SK-N-SH (cell line): ENCODE measurements around the gene TMEM266. TPM values are rescaled to one million over a fixed set of nuclear protein-coding genes. Genes with fewer than 3 reads are reported as not detected.

Source experiments
- CTCF ChIA-PET: fragments of 300-600, 350-600 bp; formaldehyde crosslinking; extraction: SDS; loops from one replicate; lab custom pipeline; 2021; lab: Yijun Ruan, JAX
- POLR2A ChIA-PET: fragments of 350-600 bp; sonication (Branson Sonifier 250); formaldehyde crosslinking; extraction: SDS; loops from one replicate; lab custom pipeline; 2020; ENCODE audit warnings: antibody characterized with exemption, inconsistent platforms; lab: Yijun Ruan, JAX
- DNase-seq: peaks from one replicate; pipeline ENCODE4 v3.0.0; 2012
- H2AFZ ChIP-seq: fragments of 200-600 bp; sonication (generic); 2 replicates; pipeline ENCODE4 v1.8.1; 2016; ENCODE audit warnings: antibody characterized with exemption, mild to moderate bottlenecking, low read depth
- H3F3A ChIP-seq: fragments of 200-600 bp; sonication (generic); replicated peaks from 2 replicates; pipeline ENCODE3; 2016; ENCODE audit warnings: antibody characterized with exemption, mild to moderate bottlenecking; ENCODE audit not compliant: insufficient read depth
- H3K27ac ChIP-seq, 2 experiments: fragments of 200-500 bp in 1 of 2; fragments of 200-600 bp in 1 of 2; sonication (Bioruptor generic) in 1 of 2; sonication (generic), shearing (Covaris generic) in 1 of 2; 2 replicates each; pipeline versions ENCODE4 v1.5.1 to v1.6.1; 2014 to 2016; ENCODE audit warnings: low read depth in 2 of 2, inconsistent platforms in 1 of 2, low read length in 1 of 2, mild to moderate bottlenecking in 1 of 2, mixed read lengths in 1 of 2
- H3K27me3 ChIP-seq: fragments of 200-600 bp; sonication (generic), shearing (Covaris generic); 2 replicates; pipeline ENCODE4 v1.6.1; 2016; ENCODE audit warnings: mixed run types; ENCODE audit not compliant: insufficient read depth
- H3K36me3 ChIP-seq, 2 experiments: fragments of 200-500 bp in 1 of 2; fragments of 200-600 bp in 1 of 2; sonication (Bioruptor generic) in 1 of 2; sonication (generic) in 1 of 2; replicated peaks in 1 of 2; 2 replicates each; pipeline versions ENCODE3 to v1.5.1; 2014 to 2016; ENCODE audit warnings: low read length in 1 of 2, mild to moderate bottlenecking in 1 of 2; ENCODE audit not compliant: insufficient read depth in 2 of 2, control insufficient read depth in 1 of 2
- H3K4me1 ChIP-seq, 2 experiments: fragments of 200-500 bp in 1 of 2; fragments of 200-600 bp in 1 of 2; sonication (Bioruptor generic) in 1 of 2; sonication (generic), shearing (Covaris generic) in 1 of 2; 2 replicates each; pipeline versions ENCODE4 v1.5.1 to v1.6.1; 2014 to 2016; ENCODE audit warnings: low read depth in 1 of 2, low read length in 1 of 2, mixed run types in 1 of 2; ENCODE audit not compliant: insufficient read depth in 2 of 2, control insufficient read depth in 1 of 2
- H3K4me2 ChIP-seq: fragments of 200-600 bp; sonication (generic), shearing (Covaris generic); 2 replicates; pipeline ENCODE4 v1.6.1; 2017; ENCODE audit warnings: mixed run types
- H3K4me3 ChIP-seq, 2 experiments: fragments of 200-500 bp in 1 of 2; fragments of 200-600 bp in 1 of 2; sonication (Bioruptor generic) in 1 of 2; sonication (generic), shearing (Covaris generic) in 1 of 2; 2 replicates each; pipeline versions ENCODE4 v1.5.1 to v1.8.1; 2014 to 2016; ENCODE audit warnings: low read depth in 2 of 2, inconsistent platforms in 1 of 2, low read length in 1 of 2, mild to moderate bottlenecking in 1 of 2, mixed read lengths in 1 of 2, moderate library complexity in 1 of 2
- H3K79me2 ChIP-seq: fragments of 200-600 bp; sonication (generic); 2 replicates; pipeline ENCODE4 v1.8.1; 2017; ENCODE audit warnings: mild to moderate bottlenecking; ENCODE audit not compliant: insufficient read depth
- H3K9ac ChIP-seq: fragments of 200-600 bp; sonication (generic); 2 replicates; pipeline ENCODE4 v1.6.1; 2017; ENCODE audit warnings: mixed run types
- H3K9me2 ChIP-seq: fragments of 200-600 bp; sonication (generic); 2 replicates; pipeline ENCODE4 v1.6.1; 2017; ENCODE audit warnings: mixed run types
- H3K9me3 ChIP-seq: fragments of 200-600 bp; sonication (generic); 2 replicates; pipeline ENCODE4 v1.6.1; 2017; ENCODE audit warnings: mixed run types, mild to moderate bottlenecking, moderate library complexity
- H4K20me1 ChIP-seq: fragments of 200-600 bp; sonication (generic); 2 replicates; pipeline ENCODE4 v1.6.1; 2017; ENCODE audit warnings: mild to moderate bottlenecking, mixed run types; ENCODE audit not compliant: insufficient read depth
- CHD2 ChIP-seq: fragments of 150-350 bp; IDR thresholded peaks from 2 replicates; pipeline ENCODE4 v1.6.1; 2018; ENCODE audit warnings: low read length; ENCODE audit not compliant: partially characterized antibody
- ELF1 ChIP-seq: IDR thresholded peaks from 2 replicates; pipeline ENCODE4 v1.4.0; 2012
- EP300 ChIP-seq, 2 experiments: IDR thresholded peaks; 2 replicates each; pipeline versions ENCODE4 v1.4.0 to v1.6.1; 2012; ENCODE audit warnings: borderline replicate concordance in 1 of 2, low read depth in 1 of 2, low read length in 1 of 2
- FOSL2 ChIP-seq: IDR thresholded peaks from 2 replicates; pipeline ENCODE4 v1.4.0; 2012; ENCODE audit warnings: low read depth, mild to moderate bottlenecking, moderate library complexity, borderline replicate concordance
- FOXM1 ChIP-seq: IDR thresholded peaks from 2 replicates; pipeline ENCODE4 v1.4.0; 2012; ENCODE audit warnings: low read depth, mild to moderate bottlenecking
- GATA2 ChIP-seq: sonication (generic); formaldehyde crosslinking; IDR thresholded peaks from 2 replicates; pipeline ENCODE4 v1.5.0; 2020; ENCODE audit warnings: mild to moderate bottlenecking, missing genetic modification reagents
- IRF3 ChIP-seq: fragments of 150-350 bp; IDR thresholded peaks from 2 replicates; pipeline ENCODE4 v1.6.1; 2016; ENCODE audit warnings: mild to moderate bottlenecking, low read depth, low read length
- JUND ChIP-seq: IDR thresholded peaks from 2 replicates; pipeline ENCODE4 v1.4.0; 2012
- MEF2A ChIP-seq: IDR thresholded peaks from 2 replicates; pipeline ENCODE4 v1.4.0; 2012; ENCODE audit warnings: low read depth, borderline replicate concordance
- MXI1 ChIP-seq: IDR thresholded peaks from 2 replicates; pipeline ENCODE4 v1.6.1; 2012; ENCODE audit warnings: mild to moderate bottlenecking, low read depth, low read length, improper control_type of control experiment
- NFIC ChIP-seq: IDR thresholded peaks from 2 replicates; pipeline ENCODE4 v1.4.0; 2012; ENCODE audit warnings: borderline replicate concordance
- POLR2AphosphoS5 ChIP-seq: IDR thresholded peaks from 2 replicates; pipeline ENCODE4 v1.6.1; 2012; ENCODE audit warnings: low read depth, low read length
- RCOR1 ChIP-seq: fragments of 150-350 bp; IDR thresholded peaks from 2 replicates; pipeline ENCODE4 v1.6.1; 2017; ENCODE audit warnings: antibody characterized with exemption, low read length
- RFX5 ChIP-seq: IDR thresholded peaks from 2 replicates; pipeline ENCODE4 v1.6.1; 2012; ENCODE audit warnings: mild to moderate bottlenecking, improper control_type of control experiment, low read length
- SIN3A ChIP-seq: IDR thresholded peaks from 2 replicates; pipeline ENCODE4 v1.6.1; 2012; ENCODE audit warnings: low read depth, mild to moderate bottlenecking, low read length, moderate library complexity, borderline replicate concordance
- TCF12 ChIP-seq: IDR thresholded peaks from 2 replicates; pipeline ENCODE4 v1.4.0; 2012
- YY1 ChIP-seq: IDR thresholded peaks from 2 replicates; pipeline ENCODE4 v1.4.0; 2012; ENCODE audit warnings: low read depth, mild to moderate bottlenecking
- WGBS: methylation state at CpG from one replicate; pipeline ENCODE4 v1.1.6; 2017; ENCODE audit warnings: low lambda C conversion rate; 5-methylcytosine and 5-hydroxymethylcytosine counted together
- polyA plus RNA-seq, 3 experiments: library from polyadenylated mRNA; depleted of rRNA; stranded (reverse); fragments of >200 nt; gene quantifications; 2 replicates each; pipeline ENCODE4 v1.2.3, GENCODE V29; 2012
- TF ChIP-seq, protein P1 (sequence below): IDR thresholded peaks from 2 replicates; pipeline ENCODE4 v1.4.0; 2012; ENCODE audit warnings: low read depth, borderline replicate concordance
- TF ChIP-seq, protein P2 (sequence below): IDR thresholded peaks from 2 replicates; pipeline ENCODE4 v1.4.0; 2012; ENCODE audit warnings: low read depth, borderline replicate concordance

The TMEM266 gene
- polyA plus RNA-seq, 1 of the 3 experiments (the other 2 are of a cell fraction) = 0.07 TPM

DNA sequence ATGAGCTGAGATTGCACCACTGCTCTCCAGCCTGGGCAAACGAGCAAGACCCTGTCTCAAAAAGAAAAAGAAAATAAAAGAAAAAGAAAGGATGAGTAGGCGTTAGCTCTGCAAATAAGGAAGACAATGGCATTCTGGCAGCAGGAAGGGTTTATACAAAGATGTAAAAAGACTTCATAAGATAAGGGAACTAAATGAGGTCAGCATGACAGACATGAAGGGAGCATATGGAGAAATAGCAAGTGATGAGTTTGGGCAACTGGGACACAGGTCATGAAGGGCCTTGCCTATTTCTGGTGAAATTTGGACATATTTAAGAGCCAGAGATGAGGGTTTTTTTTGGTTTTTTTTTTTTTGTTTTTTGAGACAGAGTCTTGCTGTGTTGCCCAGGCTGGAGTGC lies 24.5 kb downstream of the TMEM266 start:
- H3K36me3 ChIP-seq = no peaks in the 10 kb centered on the region
- no peak overlapping the region for H3K9ac ChIP-seq
- no peaks in the 10 kb centered on the region for H3K4me1 ChIP-seq
- H3K9me3 ChIP-seq = no peaks in the 10 kb centered on the region
- no peak overlapping the region for H3K27ac ChIP-seq
- H3K4me2 ChIP-seq = no peak overlapping the region
- H3K79me2 ChIP-seq = no peaks in the 10 kb centered on the region
- ChIA-PET POLR2A (no interaction called here), CTCF (no interaction called here)
- no peak overlapping the region for H3K4me3 ChIP-seq
- no peaks in the 10 kb centered on the region for H3K27me3 ChIP-seq
- H3F3A ChIP-seq = no peaks in the 10 kb centered on the region
- TF ChIP-seq MEF2A = no peak
- TF ChIP-seq ELF1 = no peak
- TF ChIP-seq SIN3A = no peak
- no peak for TF ChIP-seq POLR2AphosphoS5
- TF ChIP-seq, protein P1, sequence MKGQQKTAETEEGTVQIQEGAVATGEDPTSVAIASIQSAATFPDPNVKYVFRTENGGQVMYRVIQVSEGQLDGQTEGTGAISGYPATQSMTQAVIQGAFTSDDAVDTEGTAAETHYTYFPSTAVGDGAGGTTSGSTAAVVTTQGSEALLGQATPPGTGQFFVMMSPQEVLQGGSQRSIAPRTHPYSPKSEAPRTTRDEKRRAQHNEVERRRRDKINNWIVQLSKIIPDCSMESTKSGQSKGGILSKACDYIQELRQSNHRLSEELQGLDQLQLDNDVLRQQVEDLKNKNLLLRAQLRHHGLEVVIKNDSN = no peak
- TF ChIP-seq RFX5 = no peak
- no peak for TF ChIP-seq IRF3
- no peak for TF ChIP-seq YY1
- no peak for TF ChIP-seq NFIC
- TF ChIP-seq RCOR1 = no peak
- no peaks in the 10 kb centered on the region for H4K20me1 ChIP-seq
- DNase-seq = no peak
- WGBS = 17% methylated on average over 2 of the region's 2 CpGs
- H2AFZ ChIP-seq = no peak overlapping the region
- no peaks in the 10 kb centered on the region for H3K9me2 ChIP-seq

DNA sequence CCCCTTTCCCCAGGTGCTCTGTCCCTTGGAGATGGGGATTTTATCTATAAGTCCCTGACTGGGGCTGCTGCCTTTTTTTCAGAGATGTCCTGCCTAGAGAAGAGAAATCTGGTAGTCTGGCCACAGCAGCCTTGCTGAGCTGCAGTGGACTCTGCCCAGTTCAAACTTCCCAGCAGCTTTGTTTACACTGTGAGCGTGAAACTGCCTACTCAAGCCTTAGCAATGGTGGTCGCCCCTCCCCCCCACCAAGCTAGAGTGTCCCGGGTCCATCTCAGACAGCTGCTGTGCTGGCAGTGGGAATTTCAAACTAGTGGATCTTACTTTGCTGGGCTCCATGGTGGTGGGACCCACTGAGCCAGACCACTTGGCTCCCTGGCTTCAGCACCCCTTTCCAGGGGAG lies 38.9 kb downstream of the TMEM266 start:
- H2AFZ ChIP-seq = no peak overlapping the region
- WGBS = 0% methylated on average over 2 of the region's 3 CpGs
- no peaks in the 10 kb centered on the region for H3F3A ChIP-seq
- no peak overlapping the region for H3K4me2 ChIP-seq
- DNase-seq = no peak
- H4K20me1 ChIP-seq = no peaks in the 10 kb centered on the region
- H3K36me3 ChIP-seq = no peaks in the 10 kb centered on the region
- H3K4me3 ChIP-seq = no peak overlapping the region
- CTCF ChIA-PET = interaction anchor here (0.6 to 1.3 kb wide), 4 partner anchors 41 to 109 kb away, joined by 3 to 5 read pairs (median 3); no protein-coding TSS in a partner anchor
- TF ChIP-seq TCF12 (no peak), IRF3 (no peak), SIN3A (no peak), FOSL2 (no peak), GATA2 (CRISPR knock-in tag) (no peak), FOXM1 (no peak), MXI1 (no peak), RCOR1 (no peak), CHD2 (no peak), JUND (no peak), EP300 (IDR thresholded peaks at IDR 0.05; ENCODE audit: borderline replicate concordance in 1 of 2, low read depth in 1 of 2, low read length in 1 of 2) (no peak), POLR2AphosphoS5 (no peak)
- TF ChIP-seq, protein P2, sequence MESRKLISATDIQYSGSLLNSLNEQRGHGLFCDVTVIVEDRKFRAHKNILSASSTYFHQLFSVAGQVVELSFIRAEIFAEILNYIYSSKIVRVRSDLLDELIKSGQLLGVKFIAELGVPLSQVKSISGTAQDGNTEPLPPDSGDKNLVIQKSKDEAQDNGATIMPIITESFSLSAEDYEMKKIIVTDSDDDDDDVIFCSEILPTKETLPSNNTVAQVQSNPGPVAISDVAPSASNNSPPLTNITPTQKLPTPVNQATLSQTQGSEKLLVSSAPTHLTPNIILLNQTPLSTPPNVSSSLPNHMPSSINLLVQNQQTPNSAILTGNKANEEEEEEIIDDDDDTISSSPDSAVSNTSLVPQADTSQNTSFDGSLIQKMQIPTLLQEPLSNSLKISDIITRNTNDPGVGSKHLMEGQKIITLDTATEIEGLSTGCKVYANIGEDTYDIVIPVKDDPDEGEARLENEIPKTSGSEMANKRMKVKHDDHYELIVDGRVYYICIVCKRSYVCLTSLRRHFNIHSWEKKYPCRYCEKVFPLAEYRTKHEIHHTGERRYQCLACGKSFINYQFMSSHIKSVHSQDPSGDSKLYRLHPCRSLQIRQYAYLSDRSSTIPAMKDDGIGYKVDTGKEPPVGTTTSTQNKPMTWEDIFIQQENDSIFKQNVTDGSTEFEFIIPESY = no peak
- H3K27me3 ChIP-seq = no peaks in the 10 kb centered on the region; the same call in 1 of the 2 replicates
- POLR2A ChIA-PET = no interaction called here
- H3K9me3 ChIP-seq = no peaks in the 10 kb centered on the region
- no peaks in the 10 kb centered on the region for H3K9me2 ChIP-seq
- no peaks in the 10 kb centered on the region for H3K79me2 ChIP-seq
- H3K27ac ChIP-seq = no peak overlapping the region
- H3K4me1 ChIP-seq = no peaks in the 10 kb centered on the region
- H3K9ac ChIP-seq = no peak overlapping the region
